Neutrophil (primary cell): ENCODE measurements around the gene MSMB.
A peak's percentile ranks its signal among the peaks of the same experiment; 100 is the strongest.

ENCODE experiments used
- H3K27ac ChIP-seq: fragments of 200-600 bp; sonication (generic); 2 replicates; pipeline ENCODE4 v1.5.1; 2016; ENCODE audit warnings: mild to moderate bottlenecking, moderate library complexity
- H3K27me3 ChIP-seq: fragments of 200-600 bp; sonication (generic); 2 replicates; pipeline ENCODE4 v1.6.0; 2016; ENCODE audit warnings: mild to moderate bottlenecking
- H3K36me3 ChIP-seq: fragments of 200-600 bp; sonication (generic); 2 replicates; pipeline ENCODE4 v1.5.1; 2017
- H3K4me1 ChIP-seq, 2 experiments: fragments of 200-600 bp in 1 of 2; sonication (generic) in 1 of 2; 1 replicate in 1 of 2; 2 replicates in 1 of 2; pipeline versions ENCODE4 v1.5.1 to v1.6.1; 2013 to 2016; ENCODE audit warnings: low read depth in 1 of 2, low read length in 1 of 2, mild to moderate bottlenecking in 1 of 2, moderate library complexity in 1 of 2; ENCODE audit not compliant: control insufficient read depth in 1 of 2, insufficient read depth in 1 of 2
- H3K4me3 ChIP-seq, 2 experiments: fragments of 200-600 bp in 1 of 2; sonication (generic) in 1 of 2; 1 replicate in 1 of 2; 2 replicates in 1 of 2; pipeline ENCODE4 v1.5.1; 2013 to 2016; ENCODE audit warnings: low read depth in 1 of 2, low read length in 1 of 2, mild to moderate bottlenecking in 1 of 2, moderate library complexity in 1 of 2
- H3K9me3 ChIP-seq: fragments of 200-600 bp; sonication (generic); 2 replicates; pipeline ENCODE4 v1.5.1; 2016
- TF ChIP-seq, protein P1 (sequence below): fragments of 200-600 bp; sonication (generic); IDR thresholded peaks from 2 replicates; pipeline ENCODE4 v1.5.1; 2016; ENCODE audit warnings: antibody characterized with exemption

Gene MSMB

DNA sequence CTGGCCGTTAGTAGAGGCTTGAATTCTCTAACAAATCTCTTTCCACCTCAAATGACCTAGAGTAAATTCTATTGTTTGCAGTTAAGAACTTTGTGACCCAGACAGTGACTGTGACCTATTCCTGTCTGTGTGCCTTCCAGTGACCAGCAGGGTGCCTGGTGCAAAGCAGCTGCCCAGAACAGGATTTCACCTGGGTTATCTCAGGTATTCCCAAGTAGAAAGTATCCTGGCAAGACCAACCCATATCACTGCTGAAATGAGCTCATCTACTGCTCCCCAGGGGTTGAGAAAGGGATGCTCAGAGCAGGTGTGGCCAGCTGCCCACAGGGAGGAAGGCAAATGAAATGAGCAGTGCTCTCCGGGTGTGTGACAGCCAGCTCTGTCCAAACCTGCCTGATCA lies 2.1 kb upstream of the MSMB start:
- Histone ChIP-seq H3K27me3 (no peaks in the 10 kb centered on the region), H3K27ac (no peak overlapping the region), H3K4me3 (no peak overlapping the region), H3K36me3 (no peaks in the 10 kb centered on the region), H3K9me3 (no peaks in the 10 kb centered on the region), H3K4me1 (peaks cover 0 to under 1% of the 10 kb centered on the region in 2 experiments)
- TF ChIP-seq, protein P1, sequence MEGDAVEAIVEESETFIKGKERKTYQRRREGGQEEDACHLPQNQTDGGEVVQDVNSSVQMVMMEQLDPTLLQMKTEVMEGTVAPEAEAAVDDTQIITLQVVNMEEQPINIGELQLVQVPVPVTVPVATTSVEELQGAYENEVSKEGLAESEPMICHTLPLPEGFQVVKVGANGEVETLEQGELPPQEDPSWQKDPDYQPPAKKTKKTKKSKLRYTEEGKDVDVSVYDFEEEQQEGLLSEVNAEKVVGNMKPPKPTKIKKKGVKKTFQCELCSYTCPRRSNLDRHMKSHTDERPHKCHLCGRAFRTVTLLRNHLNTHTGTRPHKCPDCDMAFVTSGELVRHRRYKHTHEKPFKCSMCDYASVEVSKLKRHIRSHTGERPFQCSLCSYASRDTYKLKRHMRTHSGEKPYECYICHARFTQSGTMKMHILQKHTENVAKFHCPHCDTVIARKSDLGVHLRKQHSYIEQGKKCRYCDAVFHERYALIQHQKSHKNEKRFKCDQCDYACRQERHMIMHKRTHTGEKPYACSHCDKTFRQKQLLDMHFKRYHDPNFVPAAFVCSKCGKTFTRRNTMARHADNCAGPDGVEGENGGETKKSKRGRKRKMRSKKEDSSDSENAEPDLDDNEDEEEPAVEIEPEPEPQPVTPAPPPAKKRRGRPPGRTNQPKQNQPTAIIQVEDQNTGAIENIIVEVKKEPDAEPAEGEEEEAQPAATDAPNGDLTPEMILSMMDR, result no peak

DNA sequence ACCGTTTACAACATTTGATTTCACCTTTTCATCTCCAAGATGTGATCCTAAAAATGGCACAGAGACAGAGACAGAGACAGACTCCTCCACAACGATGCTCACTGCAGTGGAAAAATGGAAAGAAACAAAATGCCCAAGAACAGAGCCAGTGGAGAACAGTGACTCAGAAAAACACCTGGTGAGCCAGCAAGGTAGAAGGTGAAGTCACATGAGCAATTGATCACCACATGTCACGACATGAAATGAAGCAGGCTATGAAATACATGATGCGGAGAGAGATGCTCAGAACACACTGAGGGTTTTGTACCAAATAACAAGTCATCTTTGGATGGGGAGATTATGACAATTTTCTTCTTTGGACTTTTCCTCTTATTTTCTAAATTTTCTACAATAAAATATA lies 3.5 kb downstream of the MSMB start:
- Histone ChIP-seq H3K36me3 (no peaks in the 10 kb centered on the region), H3K4me1 (no peaks in the 10 kb centered on the region), H3K4me3 (no peak overlapping the region), H3K9me3 (no peaks in the 10 kb centered on the region), H3K27ac (no peak overlapping the region), H3K27me3 (no peaks in the 10 kb centered on the region)
- TF ChIP-seq, protein P1, result no peak

DNA sequence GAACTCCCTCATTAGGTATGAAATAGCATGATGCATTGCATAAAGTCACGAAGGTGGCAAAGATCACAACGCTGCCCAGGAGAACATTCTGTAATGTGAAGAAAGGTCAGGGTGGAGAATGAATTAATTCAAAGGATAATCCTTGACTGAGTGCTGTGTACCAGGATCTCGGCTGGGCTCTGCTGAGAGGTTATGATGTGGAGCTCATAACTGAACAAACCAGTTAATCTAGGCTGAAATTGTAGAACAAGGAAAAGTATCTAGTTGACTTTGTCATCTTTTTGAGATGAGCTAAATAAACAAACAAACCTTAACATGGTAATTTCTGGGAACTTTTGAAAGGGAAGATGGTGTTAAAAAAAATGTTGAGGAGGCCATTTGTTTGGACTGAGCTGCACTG lies 6.1 kb downstream of the MSMB start:
- no peak overlapping the region for H3K27ac ChIP-seq
- H3K9me3 ChIP-seq, result no peaks in the 10 kb centered on the region
- H3K4me1 ChIP-seq, result peaks cover 0 to 6% of the 10 kb centered on the region in 2 experiments
- TF ChIP-seq, protein P1, result no peak
- no peaks in the 10 kb centered on the region for H3K36me3 ChIP-seq
- H3K4me3 ChIP-seq, result no peak overlapping the region
- no peaks in the 10 kb centered on the region for H3K27me3 ChIP-seq

DNA sequence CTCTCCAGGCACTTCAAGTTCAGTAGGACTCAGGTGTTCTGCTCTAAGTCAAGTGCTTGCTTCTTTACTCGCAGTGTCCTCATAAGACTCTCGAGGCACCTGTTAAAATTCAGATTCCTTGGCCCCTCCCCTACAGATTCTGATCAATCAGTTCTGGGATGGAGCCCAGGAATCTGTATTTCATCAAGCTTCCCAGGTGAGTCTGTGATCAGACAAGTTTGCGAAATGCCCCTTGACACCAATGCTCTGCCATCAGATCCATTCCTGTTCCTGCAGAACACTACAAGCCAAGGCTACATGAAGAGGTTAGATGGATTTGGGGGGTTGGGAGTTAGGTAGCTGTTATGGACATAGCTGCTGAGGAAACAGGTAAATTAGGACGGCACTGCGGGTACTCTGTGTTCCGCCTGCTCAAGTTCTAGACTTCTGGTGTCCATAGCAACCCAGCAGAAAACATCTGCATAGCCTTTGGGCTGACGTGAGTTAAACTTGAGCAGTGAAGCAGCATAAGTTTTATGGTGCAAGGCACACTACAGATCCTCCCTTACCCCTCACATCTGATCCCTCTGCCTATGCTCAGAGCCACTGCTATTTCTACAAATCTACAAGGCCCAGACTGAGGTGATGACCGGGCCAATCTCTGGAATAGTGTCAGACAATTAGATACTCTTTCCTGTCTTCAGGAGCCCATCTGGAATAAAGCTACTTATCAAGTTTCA lies 8.8 kb downstream of the MSMB start:
- TF ChIP-seq, protein P1, result no peak
- Histone ChIP-seq H3K36me3 (no peaks in the 10 kb centered on the region), H3K4me1 (peaks cover 0 to 10% of the 10 kb centered on the region in 2 experiments), H3K27me3 (no peaks in the 10 kb centered on the region), H3K9me3 (no peaks in the 10 kb centered on the region), H3K27ac (no peak overlapping the region), H3K4me3 (no peak overlapping the region)

DNA sequence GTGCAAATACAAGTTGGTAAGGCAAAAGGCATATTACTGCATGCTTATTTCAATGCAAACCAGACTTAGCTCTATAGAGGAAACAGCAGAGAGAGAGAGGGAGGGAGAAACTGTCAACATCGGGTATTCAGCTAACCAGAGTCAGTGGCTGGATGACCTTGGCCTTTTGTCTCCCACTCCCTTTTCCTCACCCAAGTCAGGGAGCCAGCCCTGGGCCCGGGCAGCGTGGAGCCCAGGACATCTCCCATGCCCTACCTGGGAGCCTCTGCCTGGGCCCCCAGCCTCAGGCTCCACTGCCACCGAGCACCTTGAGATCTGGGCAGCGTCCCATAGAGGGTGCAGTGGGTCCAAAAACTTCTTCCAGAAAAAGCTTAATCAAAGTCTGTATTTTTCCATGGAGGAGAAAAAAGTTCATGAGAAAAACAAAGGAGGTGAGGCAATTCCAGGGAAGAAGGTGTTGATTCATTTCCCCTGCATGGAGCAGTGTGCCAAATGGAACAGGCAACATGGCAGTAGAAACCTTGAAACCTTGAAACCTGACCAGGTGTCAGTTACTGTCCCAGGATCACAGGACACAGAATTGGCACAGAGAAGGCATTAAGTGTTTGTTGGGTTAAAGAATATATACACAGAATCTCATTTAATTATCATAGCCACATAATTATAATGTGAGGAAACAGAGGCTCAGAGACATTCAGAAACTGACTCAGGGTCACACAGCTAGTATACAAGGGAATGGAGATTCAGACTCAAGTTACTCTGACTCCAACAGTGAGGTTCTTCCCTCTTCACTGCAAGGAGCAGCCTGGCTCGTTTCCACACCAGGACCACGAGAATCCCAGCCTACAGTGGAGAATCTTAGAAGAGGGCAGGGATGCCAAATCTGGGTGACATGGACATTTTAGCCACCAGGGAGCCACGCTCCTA lies 9.9 kb downstream of the MSMB start:
- Histone ChIP-seq H3K9me3 (no peaks in the 10 kb centered on the region), H3K27me3 (no peaks in the 10 kb centered on the region), H3K36me3 (no peaks in the 10 kb centered on the region), H3K4me1 (peaks cover 3 to 20% of the 10 kb centered on the region in 2 experiments), H3K27ac (peak overlapping the region; percentile 11), H3K4me3 (no peak overlapping the region)
- TF ChIP-seq, protein P1, result no peak
